RPMI8226 (cell line): ENCODE results near the gene USP1.

Experiments
- DNase-seq: peaks from one replicate; pipeline ENCODE4 v3.0.0-alpha.2; 2015

The USP1 gene

GRCh38 chr1:62494137-62494536, 57.3 kb downstream of the USP1 start:
- DNase-seq = no peak

DNA sequence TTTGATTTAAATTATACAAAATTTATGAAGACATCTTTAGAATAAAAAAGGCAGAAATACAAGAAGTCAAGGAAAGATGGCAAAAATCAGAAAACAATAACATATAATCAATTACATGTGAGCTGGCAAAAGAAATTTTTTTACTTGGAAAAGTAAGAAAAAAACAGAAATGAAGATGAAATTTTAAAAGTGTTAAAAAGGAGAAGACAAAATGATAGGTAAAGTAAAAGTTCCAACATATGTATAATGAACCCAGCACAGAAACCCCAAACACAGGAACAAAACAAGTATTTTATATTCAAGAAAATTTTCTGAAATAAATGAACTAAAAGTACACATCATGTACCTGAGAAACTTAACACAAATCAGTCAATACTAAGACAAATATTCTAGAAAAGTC, 63.4 kb downstream of the USP1 start:
- no peak for DNase-seq
